Panc1 (cell line): ENCODE measurements around the gene ZNF12. TPM values are rescaled to one million over a fixed set of nuclear protein-coding genes. Genes with fewer than 3 reads are reported as not detected.

ENCODE experiments used
- ATAC-seq: fragments of 200-7000 bp; cut with Tn5 transposase; 2 replicates; pipeline ENCODE4 v1.9.1; 2020; ENCODE audit warnings: mild to moderate bottlenecking, moderate library complexity
- BruUV-seq: library from RNA; stranded (reverse); fragments of 400-500 nt; replicated peaks from 2 replicates; lab custom pipeline; 2021; lab: Mats Ljungman, UMichigan
- CTCF ChIA-PET: fragments of 300-600 bp; sonication (Branson Sonifier 250); formaldehyde crosslinking; loops from one replicate; lab custom pipeline; 2022; ENCODE audit warnings: antibody characterized with exemption; lab: Charles Lee
- POLR2A ChIA-PET: fragments of 300-600 bp; sonication (Branson Sonifier 250); formaldehyde crosslinking; loops from one replicate; lab custom pipeline; 2022; ENCODE audit warnings: antibody characterized with exemption; lab: Charles Lee
- DNase-seq: peaks from one replicate; pipeline ENCODE4 v3.0.0-alpha.2; 2010; ENCODE audit warnings: low read depth, low spot score
- H3K27ac ChIP-seq: 2 replicates; pipeline ENCODE4 v1.5.1; 2011; ENCODE audit warnings: mild to moderate bottlenecking, low read length, inconsistent platforms
- H3K27me3 ChIP-seq: fragments of 200-500 bp; sonication (Bioruptor generic); 2 replicates; pipeline ENCODE4 v1.6.0; 2014; ENCODE audit warnings: low read length, inconsistent platforms; ENCODE audit not compliant: control insufficient read depth, insufficient read depth
- H3K36me3 ChIP-seq: fragments of 200-500 bp; sonication (Bioruptor generic); 2 replicates; pipeline ENCODE4 v1.5.1; 2014; ENCODE audit warnings: inconsistent platforms, mild to moderate bottlenecking, low read length, moderate library complexity; ENCODE audit not compliant: control insufficient read depth, insufficient read depth
- H3K4me1 ChIP-seq: 2 replicates; pipeline ENCODE4 v1.5.1; 2011; ENCODE audit warnings: inconsistent platforms, mild to moderate bottlenecking, low read length, moderate library complexity; ENCODE audit not compliant: control insufficient read depth, insufficient read depth
- H3K4me3 ChIP-seq, 2 experiments: 2 replicates each; pipeline ENCODE4 v1.5.1; 2011 to 2012; ENCODE audit warnings: low read depth in 2 of 2, low read length in 2 of 2, mild to moderate bottlenecking in 2 of 2, inconsistent platforms in 1 of 2, moderate library complexity in 1 of 2
- H3K9me3 ChIP-seq: fragments of 200-500 bp; sonication (Bioruptor generic); 2 replicates; pipeline ENCODE4 v1.5.1; 2014; ENCODE audit warnings: low read depth, mild to moderate bottlenecking, inconsistent platforms, low read length, moderate library complexity; ENCODE audit not compliant: control insufficient read depth, insufficient read depth
- CTCF ChIP-seq: fragments of 450-650 bp; IDR thresholded peaks from 2 replicates; pipeline ENCODE4 v1.5.1; 2017; ENCODE audit warnings: mild to moderate bottlenecking
- POLR2AphosphoS5 ChIP-seq: IDR thresholded peaks from 2 replicates; pipeline ENCODE4 v1.6.1; 2012; ENCODE audit warnings: mild to moderate bottlenecking, low read depth, low read length, moderate library complexity
- REST ChIP-seq, 2 experiments: IDR thresholded peaks; 2 replicates each; pipeline ENCODE4 v1.6.1; 2011 to 2012; ENCODE audit warnings: low read depth in 2 of 2, control low read depth in 1 of 2, low read length in 1 of 2, mild to moderate bottlenecking in 1 of 2, moderate library complexity in 1 of 2; ENCODE audit not compliant: insufficient read depth in 1 of 2
- SIN3A ChIP-seq: IDR thresholded peaks from 2 replicates; pipeline ENCODE4 v1.6.1; 2012; ENCODE audit warnings: low read depth, mild to moderate bottlenecking, low read length, moderate library complexity, borderline replicate concordance; ENCODE audit not compliant: insufficient read depth
- TCF7L2 ChIP-seq: IDR thresholded peaks from 2 replicates; pipeline ENCODE4 v1.6.1; 2011; ENCODE audit warnings: mild to moderate bottlenecking, low read depth, low read length, inconsistent platforms
- in situ Hi-C: cut with HindIII; loops from 2 replicates; pipeline ENCODE4 v1.10.0; 2016; ENCODE audit warnings: low sequenced_read_pairs, low pct_unique_long_range_greater_than_20kb
- intact Hi-C: fragments of 100-400 bp; cut with micrococcal nuclease; formaldehyde crosslinking; loops from one replicate; pipeline ENCODE4 v1.10.0; 2022; ENCODE audit not compliant: unreplicated experiment
- total RNA-seq: library from RNA; stranded (reverse); gene quantifications from one replicate; pipeline ENCODE4 v1.2.1, GENCODE V29; 2021; ENCODE audit not compliant: unreplicated experiment

The ZNF12 gene
- total RNA-seq, 1 experiment from 2014 or later = 37.3 TPM

GRCh38 chr7:6648066-6648814 is 58.5 kb downstream of the ZNF12 start:
- ATAC-seq (no peak), DNase-seq (no peak)
- intact Hi-C loops = no loop called here
- Histone ChIP-seq H3K36me3 (no peaks in the 10 kb centered on the region; the same call in 1 of the 2 replicates), H3K27me3 (no peaks in the 10 kb centered on the region), H3K27ac (no peak overlapping the region), H3K9me3 (no peaks in the 10 kb centered on the region; the same call in 1 of the 2 replicates), H3K4me1 (no peaks in the 10 kb centered on the region), H3K4me3 (no peak overlapping the region)
- ChIA-PET CTCF (no interaction called here), POLR2A (no interaction called here)
- TF ChIP-seq CTCF = no peak
- no peak for TF ChIP-seq POLR2AphosphoS5
- TF ChIP-seq TCF7L2 = no peak
- TF ChIP-seq SIN3A = no peak
- no peak for TF ChIP-seq REST (IDR thresholded peaks at IDR 0.05; ENCODE audit: insufficient read depth in 1 of 2, low read depth in 2 of 2, low read length in 1 of 2)
- in situ Hi-C loops = no loop called here
- BruUV-seq = no TSS peak

GRCh38 chr7:6647541-6647940 is 59.2 kb downstream of the ZNF12 start:
- in situ Hi-C loops = no loop called here
- intact Hi-C loops = no loop called here
- no peaks in the 10 kb centered on the region; the same call in 1 of the 2 replicates for H3K36me3 ChIP-seq

More at GRCh38 chr7:6647541-6647940, 59.2 kb downstream of the ZNF12 start:
- Histone ChIP-seq H3K4me3 (no peak overlapping the region), H3K4me1 (no peaks in the 10 kb centered on the region), H3K27ac (no peak overlapping the region), H3K9me3 (no peaks in the 10 kb centered on the region; the same call in 1 of the 2 replicates), H3K27me3 (no peaks in the 10 kb centered on the region)
- BruUV-seq = no TSS peak
- no peak for TF ChIP-seq TCF7L2
- no peak for TF ChIP-seq SIN3A
- no peak for TF ChIP-seq POLR2AphosphoS5
- TF ChIP-seq REST (IDR thresholded peaks at IDR 0.05; ENCODE audit: insufficient read depth in 1 of 2, low read depth in 2 of 2, low read length in 1 of 2) = no peak
- TF ChIP-seq CTCF = no peak
- CTCF ChIA-PET = no interaction called here
- no peak for DNase-seq
- no peak for ATAC-seq
- POLR2A ChIA-PET = no interaction called here
